Effector memory CD8-positive, alpha-beta T cell (primary cell): Measurements from ENCODE around the gene PTPN14.

Experiments
- ATAC-seq: fragments of 150-1000 bp; cut with Tn5 transposase; replicated peaks from 2 replicates; pipeline ENCODE4 v1.10.0; 2021; ENCODE audit warnings: mild to moderate bottlenecking, moderate library complexity
- DNase-seq, 3 experiments: peaks; one replicate each; pipeline ENCODE4 v3.0.0; 2021
- H3K27ac Mint-ChIP-seq, 2 donors: one replicate each; pipeline ENCODE4 v1.8.0; 2022; ENCODE audit warnings: mild to moderate bottlenecking in 2 of 2, mixed read lengths in 2 of 2, moderate library complexity in 2 of 2
- H3K27me3 Mint-ChIP-seq, 2 donors: one replicate each; pipeline ENCODE4 v1.8.0; 2022; ENCODE audit warnings: mixed read lengths in 2 of 2
- H3K36me3 Mint-ChIP-seq: one replicate; pipeline ENCODE4 v1.8.0; 2022; ENCODE audit warnings: mild to moderate bottlenecking, moderate library complexity, mixed read lengths; ENCODE audit not compliant: insufficient read depth
- H3K4me1 Mint-ChIP-seq, 2 donors: one replicate each; pipeline ENCODE4 v1.8.0; 2022; ENCODE audit warnings: low read depth in 2 of 2, mixed read lengths in 2 of 2
- H3K4me3 Mint-ChIP-seq, 2 donors: one replicate each; pipeline ENCODE4 v1.8.0; 2022; ENCODE audit warnings: mild to moderate bottlenecking in 2 of 2, mixed read lengths in 2 of 2, moderate library complexity in 2 of 2
- H3K9me3 Mint-ChIP-seq, 2 donors: one replicate each; pipeline ENCODE4 v1.8.0; 2022; ENCODE audit warnings: mixed read lengths in 2 of 2

The PTPN14 gene

GRCh38 chr1:214360525-214361164, 190.8 kb downstream of the PTPN14 start:
- DNase-seq (no peak), ATAC-seq (no peak)
- H3K36me3 Mint-ChIP-seq: no peaks in the 10 kb centered on the region
- peaks cover 47 to 73% of the 10 kb centered on the region in 2 donors for H3K27me3 Mint-ChIP-seq
- no peak overlapping the region for H3K4me3 Mint-ChIP-seq
- H3K9me3 Mint-ChIP-seq: no peaks in the 10 kb centered on the region
- no peaks in the 10 kb centered on the region for H3K4me1 Mint-ChIP-seq
- H3K27ac Mint-ChIP-seq: no peak overlapping the region

- no peaks in the 10 kb centered on the region for H3K4me1 Mint-ChIP-seq
- no peak overlapping the region for H3K27ac Mint-ChIP-seq
- H3K27me3 Mint-ChIP-seq: peaks cover 45 to 68% of the 10 kb centered on the region in 2 donors
- H3K4me3 Mint-ChIP-seq: no peak overlapping the region
- DNase-seq (no peak), ATAC-seq (no peak)
- no peaks in the 10 kb centered on the region for H3K36me3 Mint-ChIP-seq
- no peaks in the 10 kb centered on the region for H3K9me3 Mint-ChIP-seq
These were observed 191.3 kb downstream of the PTPN14 start for GRCh38 chr1:214360116-214360515.

GRCh38 chr1:214354440-214355148, 196.8 kb downstream of the PTPN14 start:
- DNase-seq (no peak), ATAC-seq (no peak)
- Mint-ChIP-seq H3K4me3 (no peak overlapping the region), H3K27me3 (peaks cover 10 to 17% of the 10 kb centered on the region in 2 donors), H3K4me1 (no peaks in the 10 kb centered on the region), H3K27ac (no peak overlapping the region), H3K36me3 (no peaks in the 10 kb centered on the region), H3K9me3 (no peaks in the 10 kb centered on the region)

GRCh38 chr1:214352838-214353237, 198.6 kb downstream of the PTPN14 start:
- H3K36me3 Mint-ChIP-seq: no peaks in the 10 kb centered on the region
- H3K4me1 Mint-ChIP-seq: no peaks in the 10 kb centered on the region
- H3K27me3 Mint-ChIP-seq: peaks cover 10 to 15% of the 10 kb centered on the region in 2 donors
- H3K4me3 Mint-ChIP-seq: no peak overlapping the region
- H3K27ac Mint-ChIP-seq: no peak overlapping the region
- no peaks in the 10 kb centered on the region for H3K9me3 Mint-ChIP-seq
- ATAC-seq (no peak), DNase-seq (no peak)

- peaks cover 3 to 6% of the 10 kb centered on the region in 2 donors for H3K27me3 Mint-ChIP-seq
These were observed 199.7 kb downstream of the PTPN14 start for GRCh38 chr1:214351551-214352277.

GRCh38 chr1:214349781-214350180, 201.6 kb downstream of the PTPN14 start:
- no peaks in the 10 kb centered on the region for H3K27me3 Mint-ChIP-seq
- DNase-seq (no peak), ATAC-seq (no peak)
- H3K9me3 Mint-ChIP-seq: peaks cover 0 to 4% of the 10 kb centered on the region in 2 donors
- H3K4me1 Mint-ChIP-seq: no peaks in the 10 kb centered on the region
- H3K4me3 Mint-ChIP-seq: no peak overlapping the region
- H3K27ac Mint-ChIP-seq: no peak overlapping the region
- H3K36me3 Mint-ChIP-seq: peaks cover 3% of the 10 kb centered on the region

More at GRCh38 chr1:214351551-214352277, 199.7 kb downstream of the PTPN14 start:
- no peak overlapping the region for H3K27ac Mint-ChIP-seq
- DNase-seq: no peak
- H3K36me3 Mint-ChIP-seq: no peaks in the 10 kb centered on the region
- no peaks in the 10 kb centered on the region for H3K4me1 Mint-ChIP-seq
- no peak overlapping the region for H3K4me3 Mint-ChIP-seq
- H3K9me3 Mint-ChIP-seq: no peaks in the 10 kb centered on the region
- ATAC-seq: no peak

GRCh38 chr1:214349008-214349407, 202.4 kb downstream of the PTPN14 start:
- peaks cover 0 to 9% of the 10 kb centered on the region in 2 donors for H3K9me3 Mint-ChIP-seq

GRCh38 chr1:214344897-214345296, 206.5 kb downstream of the PTPN14 start:
- H3K36me3 Mint-ChIP-seq: peaks cover 6% of the 10 kb centered on the region
- H3K27me3 Mint-ChIP-seq: no peaks in the 10 kb centered on the region
- no peaks in the 10 kb centered on the region for H3K4me1 Mint-ChIP-seq
- peaks cover 0 to 9% of the 10 kb centered on the region in 2 donors for H3K9me3 Mint-ChIP-seq
- DNase-seq: no peak
- no peak overlapping the region for H3K4me3 Mint-ChIP-seq
- H3K27ac Mint-ChIP-seq: no peak overlapping the region
- no peak for ATAC-seq

More at GRCh38 chr1:214349008-214349407, 202.4 kb downstream of the PTPN14 start:
- Mint-ChIP-seq H3K27me3 (no peaks in the 10 kb centered on the region), H3K36me3 (peaks cover 6% of the 10 kb centered on the region), H3K4me3 (no peak overlapping the region), H3K27ac (no peak overlapping the region), H3K4me1 (no peaks in the 10 kb centered on the region)
- ATAC-seq (no peak), DNase-seq (no peak)

GRCh38 chr1:214342525-214342924, 208.9 kb downstream of the PTPN14 start:
- Mint-ChIP-seq H3K4me3 (no peak overlapping the region), H3K9me3 (peaks cover 0 to 9% of the 10 kb centered on the region in 2 donors), H3K4me1 (no peaks in the 10 kb centered on the region), H3K36me3 (peaks cover 8% of the 10 kb centered on the region), H3K27ac (no peak overlapping the region), H3K27me3 (no peaks in the 10 kb centered on the region)
- no peak for DNase-seq
- ATAC-seq: no peak

- H3K4me1 Mint-ChIP-seq: no peaks in the 10 kb centered on the region
- peaks cover 8% of the 10 kb centered on the region for H3K36me3 Mint-ChIP-seq
- no peak for ATAC-seq
These were observed 209.5 kb downstream of the PTPN14 start for GRCh38 chr1:214341932-214342331.

GRCh38 chr1:214341459-214341858, 209.9 kb downstream of the PTPN14 start:
- Mint-ChIP-seq H3K9me3 (peaks cover 0 to 9% of the 10 kb centered on the region in 2 donors), H3K4me1 (no peaks in the 10 kb centered on the region), H3K27ac (no peak overlapping the region), H3K4me3 (no peak overlapping the region), H3K27me3 (no peaks in the 10 kb centered on the region), H3K36me3 (peaks cover 8% of the 10 kb centered on the region)
- DNase-seq (no peak), ATAC-seq (no peak)

More at GRCh38 chr1:214341932-214342331, 209.5 kb downstream of the PTPN14 start:
- no peak for DNase-seq
- Mint-ChIP-seq H3K9me3 (peaks cover 0 to 9% of the 10 kb centered on the region in 2 donors), H3K4me3 (no peak overlapping the region), H3K27ac (no peak overlapping the region), H3K27me3 (no peaks in the 10 kb centered on the region)

GRCh38 chr1:214338212-214338611, 213.2 kb downstream of the PTPN14 start:
- no peak overlapping the region for H3K27ac Mint-ChIP-seq
- H3K36me3 Mint-ChIP-seq: peaks cover 11% of the 10 kb centered on the region
- DNase-seq: no peak
- no peak overlapping the region for H3K4me3 Mint-ChIP-seq
- H3K4me1 Mint-ChIP-seq: peaks cover 0 to 3% of the 10 kb centered on the region in 2 donors
- H3K9me3 Mint-ChIP-seq: no peaks in the 10 kb centered on the region
- no peak for ATAC-seq
- H3K27me3 Mint-ChIP-seq: no peaks in the 10 kb centered on the region

GRCh38 chr1:214337511-214337910, 213.9 kb downstream of the PTPN14 start:
- peaks cover 0 to 3% of the 10 kb centered on the region in 2 donors for H3K4me1 Mint-ChIP-seq
- peak overlapping the region in 1 of 2 donors; percentile 1 for H3K27ac Mint-ChIP-seq
- DNase-seq (no peak), ATAC-seq (no peak)
- H3K9me3 Mint-ChIP-seq: no peaks in the 10 kb centered on the region
- peaks cover 11% of the 10 kb centered on the region for H3K36me3 Mint-ChIP-seq
- no peaks in the 10 kb centered on the region for H3K27me3 Mint-ChIP-seq
- no peak overlapping the region for H3K4me3 Mint-ChIP-seq
